Tibial nerve (tissue), 4 donors: ENCODE results near the gene DNAJC7. TPM values are rescaled to one million over a fixed set of nuclear protein-coding genes. Genes with fewer than 3 reads are reported as not detected.

ENCODE experiments used
- DNase-seq, 2 donors: peaks; one replicate each; pipeline ENCODE4 v3.0.0-alpha.2; 2019; ENCODE audit warnings: low spot score in 2 of 2
- H3K27ac ChIP-seq, 4 donors: fragments of 200-600 bp; sonication (generic) in 3 of 4; one replicate each; pipeline ENCODE4 v1.5.1; 2017 to 2019; ENCODE audit warnings: mild to moderate bottlenecking in 1 of 4
- H3K27me3 ChIP-seq, 2 donors: fragments of 200-600 bp; sonication (generic) in 1 of 2; one replicate each; pipeline versions ENCODE4 v1.5.1 to v1.6.0; 2017 to 2019
- H3K36me3 ChIP-seq, 3 donors: fragments of 200-600 bp; sonication (generic); one replicate each; pipeline ENCODE4 v1.5.1; 2018 to 2019
- H3K4me1 ChIP-seq, 4 donors: fragments of 200-600 bp; sonication (generic) in 3 of 4; one replicate each; pipeline ENCODE4 v1.5.1; 2017 to 2019
- H3K4me3 ChIP-seq, 4 donors: fragments of 200-600 bp; sonication (generic) in 3 of 4; one replicate each; pipeline ENCODE4 v1.5.1; 2017 to 2019; ENCODE audit warnings: mild to moderate bottlenecking in 1 of 4, moderate library complexity in 1 of 4
- H3K9me3 ChIP-seq, 4 donors: fragments of 200-600 bp; sonication (generic) in 3 of 4; one replicate each; pipeline ENCODE4 v1.5.1; 2017 to 2019
- CTCF ChIP-seq, 5 experiments: fragments of 200-600 bp in 3 of 5; fragments of 450-650 bp in 2 of 5; sonication (generic) in 3 of 5; IDR thresholded peaks; one replicate each; pipeline ENCODE4 v1.5.1; 2016 to 2019; ENCODE audit warnings: antibody characterized with exemption in 5 of 5, mild to moderate bottlenecking in 3 of 5, moderate library complexity in 2 of 5
- EP300 ChIP-seq, 2 donors: sonication (generic); formaldehyde crosslinking; IDR thresholded peaks; one replicate each; pipeline ENCODE4 v1.6.1; 2017; ENCODE audit warnings: antibody characterized with exemption in 2 of 2, mild to moderate bottlenecking in 1 of 2
- POLR2A ChIP-seq, 2 donors: fragments of 450-650 bp; IDR thresholded peaks; one replicate each; pipeline ENCODE4 v1.6.1; 2017; ENCODE audit warnings: antibody characterized with exemption in 2 of 2, mild to moderate bottlenecking in 2 of 2, moderate library complexity in 2 of 2
- WGBS, 2 donors: methylation state at CpG; one replicate each; pipeline ENCODE4 v1.1.5; 2018; 5-methylcytosine and 5-hydroxymethylcytosine counted together
- total RNA-seq, 4 donors: library from RNA; depleted of rRNA; stranded (reverse); fragments of >200 nt; gene quantifications; one replicate each; pipeline ENCODE4 v1.1.0, GENCODE V29; 2016

Gene DNAJC7
- total RNA-seq: 10 to 100 TPM; 56.6 to 90.2 (median 71.8) TPM

GRCh38 chr17:42016941-42017865 lies at the start of gene DNAJC7:
Gene DNAJC7, minus strand, starts transcription at chr17:42017439. Its CDS starts 23 bp downstream, at chr17:42017416.
- Histone ChIP-seq H3K27me3 (no peaks in the 10 kb centered on the region), H3K4me1 (peaks cover 4 to 77% (median 52%) of the 10 kb centered on the region in 4 donors), H3K9me3 (no peaks in the 10 kb centered on the region), H3K36me3 (peaks cover 0 to 7% (median under 1%) of the 10 kb centered on the region in 3 donors), H3K27ac (peak within 1 kb of the TSS; percentile 73 to 94 (median 90)), H3K4me3 (peak within 1 kb of the TSS; percentile 56 to 82 (median 74))
- WGBS, 2 donors: 0 to 1% methylated on average over 18 to 47 of the region's 70 CpGs
- TF ChIP-seq EP300 (IDR thresholded peaks at IDR 0.05) (peak in 1 of 2 donors; percentile 91), CTCF (IDR thresholded peaks at IDR 0.05) (peak in 2 of 5 experiments; percentile 11 to 52), POLR2A (IDR thresholded peaks at IDR 0.05) (peak in 1 of 2 donors; percentile 54)
- peak; percentile 78 to 84 for DNase-seq

GRCh38 chr17:42065201-42065600 lies 48.0 kb upstream of the DNAJC7 start:
- no peak overlapping the region for H3K27ac ChIP-seq
- WGBS, 2 donors: 63 to 72% methylated on average over 2 of the region's 2 CpGs
- H3K4me3 ChIP-seq: no peak overlapping the region

GRCh38 chr17:42062681-42063080 lies 45.4 kb upstream of the DNAJC7 start:
- no peaks in the 10 kb centered on the region for H3K36me3 ChIP-seq
- no peaks in the 10 kb centered on the region for H3K9me3 ChIP-seq
- TF ChIP-seq POLR2A (IDR thresholded peaks at IDR 0.05) (no peak), CTCF (IDR thresholded peaks at IDR 0.05) (no peak), EP300 (IDR thresholded peaks at IDR 0.05) (no peak)
- H3K27me3 ChIP-seq: peaks cover 0 to 3% of the 10 kb centered on the region in 2 donors
- no peak overlapping the region for H3K27ac ChIP-seq
- no peak for DNase-seq
- H3K4me3 ChIP-seq: no peak overlapping the region
- WGBS, 2 donors: 82 to 87% methylated on average over 3 to 11 of the region's 14 CpGs
- H3K4me1 ChIP-seq: no peaks in the 10 kb centered on the region

More at GRCh38 chr17:42065201-42065600, 48.0 kb upstream of the DNAJC7 start:
- Histone ChIP-seq H3K27me3 (no peaks in the 10 kb centered on the region), H3K9me3 (no peaks in the 10 kb centered on the region), H3K4me1 (no peaks in the 10 kb centered on the region), H3K36me3 (no peaks in the 10 kb centered on the region)
- no peak for DNase-seq
- no peak for TF ChIP-seq CTCF (IDR thresholded peaks at IDR 0.05)
- TF ChIP-seq POLR2A (IDR thresholded peaks at IDR 0.05): no peak
- no peak for TF ChIP-seq EP300 (IDR thresholded peaks at IDR 0.05)

- Histone ChIP-seq H3K4me3 (no peak overlapping the region), H3K9me3 (no peaks in the 10 kb centered on the region), H3K27ac (no peak overlapping the region), H3K36me3 (no peaks in the 10 kb centered on the region), H3K27me3 (peaks cover 0 to 3% of the 10 kb centered on the region in 2 donors), H3K4me1 (no peaks in the 10 kb centered on the region)
- TF ChIP-seq EP300 (IDR thresholded peaks at IDR 0.05): no peak
- no peak for TF ChIP-seq POLR2A (IDR thresholded peaks at IDR 0.05)
- TF ChIP-seq CTCF (IDR thresholded peaks at IDR 0.05): no peak
- no peak for DNase-seq
- WGBS, 2 donors: 56 to 69% methylated on average over 5 of the region's 5 CpGs
Measured at GRCh38 chr17:42061646-42062487, 44.6 kb upstream of the DNAJC7 start.
